Cerebellar nuclear complex (tissue), 1 donor: ENCODE results near the gene COL21A1.
"Not testable (repeated sequence)": the region's sequence is repeated elsewhere in the genome, so short reads cannot be mapped to it uniquely, and the experiment has no call there.

Source experiments
- DNase-seq, 2 experiments: peaks; one replicate each; lab custom pipeline; 2025; lab: John Stamatoyannopoulos, UW

Gene COL21A1

DNA sequence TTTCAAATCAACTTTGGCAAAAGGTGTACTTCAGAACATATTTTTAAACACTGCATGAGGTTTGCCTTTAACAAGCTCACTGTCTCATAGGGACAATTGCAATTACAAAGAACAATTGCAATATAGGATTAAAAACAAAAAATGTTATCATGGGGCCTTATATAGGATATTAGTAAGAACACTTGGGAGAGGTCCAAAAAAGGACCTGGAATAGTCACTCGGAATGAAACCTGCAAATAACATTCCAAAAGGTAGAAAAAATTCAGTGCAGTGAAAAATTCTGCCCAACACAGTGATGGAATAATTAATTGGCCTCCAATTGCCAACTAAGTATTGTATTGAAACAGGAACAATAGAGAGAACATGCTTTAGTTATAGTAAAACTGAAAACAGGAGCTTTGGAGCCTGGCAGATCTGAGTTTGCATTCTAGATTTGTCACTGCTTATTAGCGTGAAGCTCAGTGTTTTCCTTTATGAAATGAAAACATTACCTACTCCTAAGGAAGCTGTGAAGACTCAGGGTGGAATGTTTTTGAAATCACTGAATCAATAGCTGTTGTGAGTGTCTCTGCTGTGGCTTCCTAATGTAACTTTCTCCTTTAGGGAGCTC, 199.3 kb downstream of the COL21A1 start:
- DNase-seq, result no peak

DNA sequence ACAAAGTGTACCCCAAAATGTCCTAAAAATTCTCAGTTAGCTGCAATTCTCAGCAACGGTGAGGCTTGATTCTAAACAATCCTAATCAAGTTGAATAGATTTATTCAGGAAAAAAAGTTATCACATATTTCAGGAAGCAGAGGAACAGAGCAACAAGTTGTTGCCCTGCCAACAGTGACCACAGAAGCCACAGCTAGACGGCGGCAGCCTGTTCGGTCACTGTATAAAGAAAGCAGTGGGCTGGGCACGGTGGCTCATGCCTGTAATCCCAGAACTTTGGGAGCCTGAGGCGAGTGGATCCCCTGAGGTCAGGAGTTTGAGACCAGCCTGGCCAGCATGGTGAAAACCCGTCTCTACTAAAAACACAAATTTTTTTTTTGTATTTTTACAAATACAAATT, 200.8 kb downstream of the COL21A1 start:
- no peak for DNase-seq

DNA sequence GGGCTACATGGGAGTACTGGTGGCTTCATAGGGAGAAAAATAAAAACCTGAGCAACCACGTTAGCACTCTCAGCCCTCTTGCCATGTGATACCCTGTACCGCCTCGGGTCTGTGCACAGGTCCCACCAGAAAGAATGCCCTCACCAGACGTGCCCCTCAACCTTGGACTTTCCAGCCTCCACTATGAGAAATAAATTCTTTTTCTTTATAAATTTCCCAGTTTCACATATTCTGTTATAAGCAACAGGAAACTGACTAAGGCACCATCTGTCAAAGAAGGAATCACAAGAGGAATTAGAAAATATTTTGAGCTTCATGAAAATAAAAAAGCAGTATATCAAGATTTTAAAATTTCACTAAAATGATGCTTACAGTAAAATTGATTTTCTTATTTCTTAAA, 203.6 kb downstream of the COL21A1 start:
- DNase-seq, result no peak

DNA sequence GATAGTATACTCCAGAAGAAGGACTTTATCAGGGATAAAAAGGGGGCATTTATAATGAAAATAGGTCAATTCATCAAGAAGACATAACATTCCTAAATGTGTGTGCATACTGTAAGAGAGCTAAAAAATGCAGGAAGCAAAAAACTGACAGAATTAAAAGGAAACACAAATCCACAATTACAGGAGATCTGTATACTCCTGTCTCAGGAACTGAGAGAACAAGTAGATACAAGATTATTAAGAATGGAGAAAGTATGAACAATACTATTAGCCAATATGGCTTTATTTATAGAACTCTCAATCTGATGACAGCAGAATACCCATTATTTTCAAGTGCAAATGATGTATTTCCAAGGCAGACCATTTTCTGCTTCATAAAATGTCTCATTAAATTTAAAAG, 204.3 kb downstream of the COL21A1 start:
- no peak for DNase-seq

DNA sequence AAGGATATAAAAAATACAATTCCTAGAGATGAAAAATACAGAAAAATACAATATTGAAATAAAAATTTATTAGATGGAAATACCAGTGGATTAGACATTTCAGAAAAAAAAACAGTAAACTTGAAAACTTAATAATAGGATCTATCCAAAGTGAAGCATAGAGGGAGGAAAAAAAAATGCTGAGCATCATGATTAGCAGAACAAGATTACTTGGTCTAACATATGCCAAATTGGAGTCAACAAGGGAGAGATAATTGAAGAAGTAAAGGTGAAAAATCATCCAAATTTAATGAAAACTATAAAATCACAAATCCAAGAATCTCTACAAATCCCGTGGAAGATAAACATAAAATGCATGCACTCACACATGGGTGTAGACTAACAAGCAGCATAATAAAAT, 205.8 kb downstream of the COL21A1 start:
- DNase-seq, result no peak

DNA sequence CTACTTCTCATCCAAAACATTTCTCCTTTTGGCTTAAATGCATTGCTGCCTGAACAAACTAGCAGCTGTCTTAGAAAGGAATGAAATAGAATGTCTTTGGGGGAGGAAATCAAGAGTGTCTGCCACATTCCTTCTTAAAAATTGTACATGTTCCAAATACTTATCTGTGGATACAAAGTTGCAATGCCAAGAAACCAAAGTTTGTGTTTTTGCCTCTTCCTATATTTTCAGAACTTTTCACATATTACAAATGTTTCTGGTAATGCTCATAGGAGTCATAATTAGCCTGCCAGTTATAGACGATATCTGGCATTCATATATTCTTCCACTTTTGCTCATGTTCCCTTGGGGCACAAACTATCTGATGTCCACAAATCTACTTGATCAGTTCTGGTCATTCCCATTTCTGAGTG, 206.5 kb downstream of the COL21A1 start:
- DNase-seq, result no peak

DNA sequence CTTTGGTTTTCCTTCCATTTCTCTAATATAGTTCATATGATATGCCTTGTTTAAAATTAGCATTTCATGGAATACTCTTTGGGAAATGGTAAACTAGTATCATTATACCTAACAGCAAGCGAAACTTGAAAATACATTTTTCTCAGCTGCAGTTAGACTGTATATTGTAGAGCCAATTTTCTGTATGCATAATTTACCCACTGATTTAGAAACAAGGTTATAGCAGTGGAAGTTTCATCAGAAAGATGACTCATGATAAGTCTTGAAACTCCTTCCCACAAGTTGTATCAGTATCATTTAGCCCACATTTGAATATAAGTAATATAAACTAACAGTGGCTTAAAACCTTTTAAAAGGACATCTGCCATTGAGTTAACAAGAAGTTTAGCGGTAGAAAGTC, 207.2 kb downstream of the COL21A1 start:
- DNase-seq, result no peak

DNA sequence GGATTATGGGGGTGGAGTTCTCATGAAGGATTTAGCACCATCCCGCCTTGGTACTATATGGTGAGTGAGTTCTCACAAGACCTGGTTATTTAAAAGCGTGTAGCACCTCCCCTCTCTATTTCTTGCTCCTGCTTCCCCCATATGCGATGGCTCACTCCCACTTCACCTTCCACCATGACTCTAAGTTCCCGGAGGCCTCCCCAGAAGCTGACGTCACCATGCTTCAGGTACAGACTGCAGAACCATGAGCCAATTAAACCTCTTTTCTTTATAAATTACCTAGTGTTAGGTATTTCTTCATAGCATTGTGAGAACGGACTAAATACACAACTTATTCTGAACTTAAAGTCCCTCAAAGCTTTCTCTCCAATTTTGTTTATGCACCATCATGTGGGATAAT, 208.6 kb downstream of the COL21A1 start:
- DNase-seq, result no peak

DNA sequence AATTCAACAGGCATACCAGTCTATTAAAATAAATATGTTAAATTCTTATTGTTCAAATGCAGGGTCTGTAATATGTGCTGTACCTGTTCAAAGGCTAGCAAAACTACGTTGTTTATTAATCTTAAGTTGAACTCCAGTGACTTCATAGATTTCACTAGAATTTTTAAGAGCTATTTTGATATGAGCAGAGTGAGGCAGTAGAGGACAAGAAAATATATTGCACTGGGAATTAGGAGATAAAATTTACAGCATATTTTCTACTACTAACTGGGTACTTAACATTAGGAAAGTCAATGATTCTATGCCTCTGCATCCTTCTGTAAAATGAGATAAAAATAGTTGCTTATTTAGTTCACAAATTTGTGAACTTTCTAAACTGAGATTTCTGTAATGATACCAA, 209.8 kb downstream of the COL21A1 start:
- no peak for DNase-seq

DNA sequence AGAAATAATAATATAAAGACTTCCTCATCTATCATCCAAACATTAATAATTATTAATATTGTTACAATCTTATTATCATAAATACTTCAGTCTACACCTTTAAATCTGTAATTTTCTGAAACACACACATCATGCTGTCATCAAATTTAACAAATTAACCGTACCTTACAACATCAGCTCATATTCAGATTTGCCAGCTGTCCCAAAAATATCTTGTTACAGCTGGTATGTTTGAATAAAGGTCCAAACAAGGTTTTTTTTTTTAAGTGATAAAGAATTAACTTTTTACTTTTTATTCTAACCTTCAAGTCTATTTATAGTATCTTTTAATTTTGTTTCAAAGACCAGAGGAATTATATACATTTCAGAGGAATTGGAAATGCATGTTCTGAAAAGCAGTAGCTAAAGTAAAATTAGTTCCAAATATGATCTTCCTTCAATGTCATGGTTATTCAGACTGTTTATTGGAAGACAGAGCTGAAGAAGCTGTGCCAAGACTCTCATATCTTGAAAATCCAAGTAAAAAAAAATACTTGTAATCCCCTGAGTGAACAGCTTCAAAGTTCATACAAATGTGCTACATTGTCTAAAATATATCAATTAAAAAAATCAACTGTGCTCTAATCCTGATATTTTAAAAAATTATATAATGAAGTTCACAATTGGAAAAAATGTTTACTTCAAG, 210.3 kb downstream of the COL21A1 start:
- DNase-seq, result no peak

DNA sequence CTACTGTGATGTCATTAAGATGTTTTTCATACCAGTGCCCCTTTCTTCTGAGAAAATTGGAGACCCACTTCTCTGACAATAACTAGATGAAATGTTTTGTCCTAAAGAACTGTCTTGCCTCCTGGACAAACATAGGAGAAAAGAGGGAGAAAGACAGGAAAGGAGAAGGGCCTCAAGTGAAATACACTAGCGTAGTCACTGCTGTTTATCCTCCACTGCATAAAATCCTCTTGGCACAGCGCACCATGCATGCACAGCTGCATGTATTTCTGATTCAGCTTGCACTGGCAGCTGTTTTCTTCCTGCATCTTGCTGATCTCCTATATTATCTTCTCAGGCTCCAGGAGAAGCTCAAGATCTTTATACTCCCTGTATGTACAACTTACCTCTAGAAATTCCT, 214.0 kb downstream of the COL21A1 start:
- no peak for DNase-seq

DNA sequence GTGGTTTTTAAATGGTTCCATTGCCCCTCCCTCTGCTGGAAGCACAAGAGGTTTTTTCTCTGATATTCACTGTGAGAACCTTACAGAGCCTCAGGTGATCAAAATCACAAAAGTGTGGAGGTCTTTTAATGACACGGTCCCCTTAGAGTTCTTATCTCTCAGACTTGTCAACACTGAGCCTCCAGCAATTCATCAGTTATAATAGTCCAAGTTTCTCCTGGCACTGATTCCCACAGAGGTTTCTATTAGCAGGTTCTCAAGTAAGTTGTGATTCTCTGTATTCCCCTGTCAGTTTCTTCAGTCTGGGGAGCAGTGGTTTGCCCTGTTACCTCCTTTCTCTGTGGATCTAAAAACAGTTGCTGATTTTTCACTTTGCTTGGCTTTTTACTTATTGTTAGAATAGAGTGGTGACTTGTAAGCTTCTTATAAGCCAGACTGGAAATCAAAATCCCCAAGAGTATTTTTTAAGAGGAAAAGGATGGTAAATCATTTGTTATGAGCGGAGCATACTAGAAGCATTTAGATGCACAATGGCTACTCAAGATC, 214.6 kb downstream of the COL21A1 start:
- no peak for DNase-seq

DNA sequence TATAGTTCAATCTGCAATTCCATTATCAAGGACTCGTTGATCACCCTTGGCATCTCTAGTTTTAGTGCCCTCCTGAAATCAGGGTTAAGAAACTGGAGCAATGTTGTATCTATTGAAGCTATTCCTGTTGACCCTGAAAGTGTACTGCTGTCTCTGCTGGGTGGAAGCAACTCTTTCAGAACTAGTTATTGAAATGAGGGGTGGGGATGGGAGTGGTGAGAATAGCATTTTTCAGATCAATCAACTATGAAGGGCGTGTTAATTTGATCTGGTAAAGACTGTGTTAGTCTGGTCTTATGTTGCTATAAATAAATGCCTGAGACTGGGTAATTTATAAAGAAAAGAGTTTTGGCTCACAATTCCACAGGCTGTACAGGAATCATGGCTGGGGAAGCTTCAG, 219.5 kb downstream of the COL21A1 start:
- DNase-seq, result no peak

DNA sequence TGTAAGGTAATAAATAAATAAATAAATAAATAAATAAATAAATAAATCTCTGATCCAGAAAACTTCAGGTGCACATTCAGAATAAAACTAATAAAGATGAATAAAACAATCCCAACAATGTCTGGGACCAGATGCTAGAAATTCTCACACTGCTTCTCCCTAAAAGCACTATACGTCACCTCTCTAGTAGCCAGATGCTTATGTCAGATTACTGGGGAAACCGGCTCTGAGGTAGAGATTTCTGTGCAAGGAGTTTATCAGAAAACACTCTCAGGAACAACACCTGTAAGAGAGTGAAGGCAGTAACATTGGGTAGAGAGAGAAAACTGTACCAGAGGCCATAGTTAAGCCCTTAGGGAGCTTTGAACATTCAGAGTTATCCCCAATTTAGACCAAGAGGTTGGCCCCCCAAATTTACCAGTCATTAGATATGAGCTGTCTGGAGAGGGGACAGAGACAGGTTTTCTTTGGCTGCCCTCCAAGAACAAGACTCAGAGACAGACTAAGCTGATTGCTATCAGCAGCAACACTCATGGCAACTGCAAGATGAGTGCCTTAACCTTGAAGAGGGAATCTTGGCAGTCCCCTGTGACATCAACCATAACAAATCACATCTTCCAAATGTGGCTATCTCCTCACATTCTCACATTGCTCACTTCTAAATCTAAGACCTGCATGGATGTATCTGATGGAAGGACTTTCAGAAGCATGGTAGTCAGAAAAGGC, 220.8 kb downstream of the COL21A1 start:
- DNase-seq, result no peak

DNA sequence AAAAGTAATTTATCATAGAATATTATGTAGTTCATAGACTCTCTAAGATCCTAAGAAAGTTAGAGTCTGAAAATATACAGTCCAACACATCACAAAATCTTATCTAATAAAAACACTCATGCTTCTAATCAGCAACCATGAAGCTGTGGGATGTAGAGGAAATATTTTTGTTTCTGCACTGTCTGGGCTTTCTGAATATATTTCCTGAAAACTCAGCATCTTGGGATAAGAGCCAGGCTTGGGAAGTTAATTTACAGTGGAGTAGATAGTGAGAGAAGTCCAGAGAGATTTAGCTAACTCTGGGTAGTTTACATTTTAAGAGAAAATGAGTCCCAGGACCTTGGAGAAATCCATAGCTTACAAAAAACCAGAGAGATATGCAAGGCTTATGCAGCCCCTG, 221.6 kb downstream of the COL21A1 start:
- no peak for DNase-seq

DNA sequence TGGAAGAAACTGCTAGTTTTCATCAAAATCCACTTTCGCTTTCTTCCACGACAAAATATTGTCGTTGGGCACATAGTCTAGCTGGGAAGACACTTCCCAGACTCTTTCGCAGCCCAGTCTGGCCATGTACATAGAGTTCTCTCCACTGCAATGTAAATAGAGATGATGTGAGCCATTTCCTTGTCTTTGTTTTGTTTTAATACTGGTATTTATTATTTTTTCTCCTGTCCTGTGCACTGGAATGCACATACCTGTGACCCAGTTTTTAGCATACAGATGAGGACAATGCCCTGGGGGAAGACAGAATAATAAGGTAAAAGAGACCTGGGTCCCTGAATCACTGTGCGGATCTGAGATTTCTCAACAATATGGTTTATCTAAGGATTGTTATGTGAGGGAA, 222.4 kb downstream of the COL21A1 start:
- DNase-seq, result no peak

DNA sequence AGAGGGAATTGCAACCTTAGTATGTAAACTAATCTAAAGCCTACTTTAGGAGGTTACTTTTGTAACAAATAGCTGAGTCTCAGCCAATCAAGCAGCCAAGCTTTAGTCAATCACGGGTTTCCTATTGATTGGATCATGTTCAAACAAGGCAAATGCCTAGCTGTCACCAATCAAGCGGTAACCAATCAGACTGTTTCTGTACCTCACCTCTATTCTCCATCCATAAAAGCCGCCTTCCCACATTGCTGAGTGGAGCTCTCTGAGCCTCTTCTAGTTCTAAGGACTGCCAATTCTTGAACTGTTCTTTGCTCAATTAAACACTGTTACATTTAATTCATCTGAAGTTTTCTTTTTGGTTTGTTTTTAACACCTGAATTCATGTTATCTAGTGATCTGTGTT, 223.6 kb downstream of the COL21A1 start:
- no peak for DNase-seq

DNA sequence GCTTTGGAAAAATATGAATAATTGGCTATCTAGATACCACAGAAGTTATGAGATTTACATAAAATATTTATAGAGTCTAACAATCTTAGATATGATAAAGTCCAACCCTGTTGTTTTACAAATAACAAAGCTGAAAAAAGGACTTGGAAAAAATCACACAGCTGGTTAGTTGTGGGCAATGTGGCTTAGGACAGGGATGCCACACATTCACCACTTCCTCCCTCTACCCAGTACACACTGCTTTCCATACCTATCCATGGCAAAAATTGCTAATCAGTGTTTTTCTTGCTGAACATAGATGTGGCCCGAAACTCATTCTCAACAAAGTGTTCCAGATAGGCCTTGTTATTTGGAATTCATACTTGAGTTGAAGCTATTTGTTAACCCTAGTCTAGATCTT, 224.7 kb downstream of the COL21A1 start:
- DNase-seq, result no peak

DNA sequence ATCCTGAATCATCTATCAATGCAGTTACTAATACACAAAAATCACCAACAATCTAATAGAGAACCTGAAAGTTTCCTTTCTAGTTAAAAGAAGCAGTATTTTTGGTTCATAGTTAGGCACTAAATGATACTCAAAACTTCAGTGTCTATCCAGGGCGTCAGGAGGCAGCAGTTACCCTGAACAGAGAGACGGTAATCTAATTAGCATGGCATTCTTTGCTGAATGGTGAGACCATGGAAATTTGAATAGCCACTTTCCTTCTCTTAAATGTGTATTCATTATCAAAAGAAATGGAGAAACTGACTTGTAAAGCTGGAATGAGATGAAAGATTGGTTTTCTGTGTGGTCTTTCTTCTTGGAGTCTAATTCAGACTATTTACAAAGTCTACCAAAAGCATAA, 225.4 kb downstream of the COL21A1 start:
- no peak for DNase-seq

DNA sequence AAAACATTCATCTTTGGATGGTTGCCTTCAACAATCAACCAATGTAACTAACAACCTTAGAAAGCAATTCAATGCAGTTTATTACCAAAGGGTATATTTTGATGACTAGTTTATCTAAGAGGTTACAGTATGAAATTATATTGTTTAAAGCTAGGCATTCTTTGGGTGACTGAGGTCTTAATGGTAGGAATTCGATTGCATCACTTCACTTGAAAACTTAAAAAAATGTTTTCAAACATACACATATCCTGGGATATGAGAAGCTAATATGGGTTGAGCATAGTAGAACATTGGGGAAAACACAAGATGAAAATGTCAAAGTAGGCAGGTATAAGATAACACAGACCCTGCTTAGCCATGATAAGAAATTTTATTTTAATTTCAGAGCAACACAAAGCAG, 227.4 kb downstream of the COL21A1 start:
- DNase-seq, result no peak

DNA sequence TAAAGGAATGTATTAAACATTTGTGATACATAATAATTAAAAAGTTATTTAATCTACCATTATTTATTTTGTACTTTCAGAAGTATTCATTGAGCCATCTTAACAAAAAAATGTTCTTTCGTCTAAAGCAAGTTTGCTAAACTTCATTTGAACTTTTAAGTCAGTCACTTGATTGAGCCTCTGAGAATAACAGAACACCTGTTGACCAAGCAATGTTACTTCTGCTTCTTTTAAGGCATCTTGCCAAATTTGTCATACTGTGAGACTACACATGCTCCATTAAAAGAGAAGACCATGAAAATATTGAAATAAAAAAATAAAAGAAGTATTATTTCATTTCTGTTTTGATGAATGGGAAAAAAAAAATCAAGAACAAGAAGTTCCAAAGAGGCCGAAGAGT, 230.2 kb downstream of the COL21A1 start:
- no peak for DNase-seq

DNA sequence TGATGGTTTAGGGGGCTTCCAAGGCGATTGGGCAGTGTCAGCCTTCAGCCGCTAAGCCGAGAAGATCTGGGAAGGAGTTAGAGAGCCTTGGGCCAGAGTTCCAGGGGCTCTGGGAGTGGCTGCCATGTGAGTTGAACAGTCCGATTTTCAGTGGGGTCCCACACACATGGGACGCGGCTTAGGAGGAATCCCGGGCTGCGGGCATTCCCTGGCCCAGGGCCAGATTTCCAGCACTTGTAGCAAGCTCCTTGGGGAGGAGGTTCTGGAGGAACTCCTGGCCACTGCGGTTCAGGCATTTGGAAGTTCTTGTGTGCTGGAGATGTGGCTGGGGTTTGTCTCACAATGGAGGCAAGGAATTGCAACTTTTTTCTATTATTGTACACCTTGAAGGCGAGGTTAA, 233.3 kb downstream of the COL21A1 start:
- DNase-seq, result not testable (repeated sequence)

DNA sequence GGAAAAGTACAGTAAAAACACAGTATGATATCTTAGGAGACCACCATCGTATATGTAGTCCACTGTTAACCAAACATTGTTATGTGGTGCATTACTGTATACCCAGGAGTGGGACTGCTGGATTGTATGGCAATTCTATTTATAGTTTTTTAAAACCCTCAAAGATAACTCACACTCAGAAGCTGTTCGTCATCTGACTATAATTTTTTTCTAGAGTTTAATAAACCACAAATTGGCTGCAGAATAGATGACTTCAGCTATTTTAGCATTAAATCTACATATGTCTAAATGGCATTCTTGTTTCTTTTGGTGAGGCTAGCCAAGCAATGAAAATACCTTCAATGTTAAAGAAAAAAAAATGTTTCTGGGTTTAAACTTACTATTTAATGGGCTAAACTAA, 237.7 kb downstream of the COL21A1 start:
- no peak for DNase-seq
